HEK293 (cell line): ENCODE data around the gene SOX9.

Source experiments
- CTCF ChIA-PET: fragments of 350-600 bp; formaldehyde crosslinking; extraction: SDS; loops from one replicate; lab custom pipeline; 2021; ENCODE audit warnings: antibody characterized with exemption; lab: Yijun Ruan, JAX
- POLR2A ChIA-PET: fragments of 300-600 bp; formaldehyde crosslinking; extraction: SDS; loops from one replicate; lab custom pipeline; 2020; ENCODE audit warnings: antibody characterized with exemption, inconsistent platforms; lab: Yijun Ruan, JAX
- H3K27ac ChIP-seq: fragments of 200-500 bp; sonication (Bioruptor generic); 2 replicates; pipeline ENCODE4 v1.5.1; 2014; ENCODE audit warnings: low read depth, low read length, control low read depth, inconsistent platforms; ENCODE audit errors: extremely low read depth
- H3K36me3 ChIP-seq, 2 experiments: fragments of 200-500 bp in 1 of 2; sonication (Bioruptor generic) in 1 of 2; 1 replicate in 1 of 2; 2 replicates in 1 of 2; pipeline ENCODE4 v1.5.1; 2014 to 2017; ENCODE audit warnings: inconsistent platforms in 2 of 2, low read length in 2 of 2; ENCODE audit not compliant: control insufficient read depth in 2 of 2, insufficient read depth in 1 of 2
- H3K4me1 ChIP-seq: fragments of 200-500 bp; sonication (Bioruptor generic); 2 replicates; pipeline ENCODE4 v1.5.1; 2014; ENCODE audit warnings: mild to moderate bottlenecking, low read length, inconsistent platforms; ENCODE audit not compliant: control insufficient read depth, insufficient read depth
- H3K4me3 ChIP-seq: 2 replicates; pipeline ENCODE4 v1.5.1; 2011; ENCODE audit warnings: low read depth, mild to moderate bottlenecking, control low read depth, low read length, moderate library complexity
- H3K9me3 ChIP-seq: fragments of 200-500 bp; sonication (Bioruptor generic); 2 replicates; pipeline ENCODE4 v1.5.1; 2014; ENCODE audit warnings: low read depth, low read length, inconsistent platforms; ENCODE audit not compliant: control insufficient read depth, insufficient read depth
- EGR2 ChIP-seq: fragments of 450-650 bp; formaldehyde crosslinking; IDR thresholded peaks from 2 replicates; pipeline ENCODE4 v1.5.1; 2016; ENCODE audit warnings: low read depth, missing biosample characterization, missing genetic modification characterization
- SCRT2 ChIP-seq: fragments of 450-650 bp; formaldehyde crosslinking; IDR thresholded peaks from 2 replicates; pipeline ENCODE4 v1.5.1; 2016; ENCODE audit warnings: missing biosample characterization, missing genetic modification characterization
- TRIM28 ChIP-seq: IDR thresholded peaks from 2 replicates; pipeline ENCODE4 v1.6.1; 2011; ENCODE audit warnings: low read length, control low read depth, borderline replicate concordance
- YY1 ChIP-seq: fragments of 450-650 bp; formaldehyde crosslinking; IDR thresholded peaks from 2 replicates; pipeline ENCODE4 v1.5.1; 2018; ENCODE audit warnings: missing biosample characterization, missing genetic modification characterization
- ZBTB7A ChIP-seq: fragments of 450-650 bp; formaldehyde crosslinking; IDR thresholded peaks from 2 replicates; pipeline ENCODE4 v1.5.1; 2016; ENCODE audit warnings: low read depth, missing biosample characterization, missing genetic modification characterization
- ZEB2 ChIP-seq: fragments of 450-650 bp; formaldehyde crosslinking; IDR thresholded peaks from 2 replicates; pipeline ENCODE4 v1.5.1; 2016; ENCODE audit warnings: missing biosample characterization, missing genetic modification characterization
- ZFHX2 ChIP-seq: fragments of 450-650 bp; formaldehyde crosslinking; conservative IDR thresholded peaks from 2 replicates; pipeline ENCODE4 v1.5.1; 2016; ENCODE audit warnings: missing biosample characterization, missing genetic modification characterization
- ZFP41 ChIP-seq: fragments of 450-650 bp; formaldehyde crosslinking; IDR thresholded peaks from 2 replicates; pipeline ENCODE4 v1.5.1; 2016; ENCODE audit warnings: missing biosample characterization, missing genetic modification characterization, borderline replicate concordance
- ZNF311 ChIP-seq: fragments of 450-650 bp; formaldehyde crosslinking; IDR thresholded peaks from 2 replicates; pipeline ENCODE4 v1.5.1; 2017; ENCODE audit warnings: missing biosample characterization, missing genetic modification characterization, borderline replicate concordance
- ZNF530 ChIP-seq: fragments of 450-650 bp; formaldehyde crosslinking; IDR thresholded peaks from 2 replicates; pipeline ENCODE4 v1.5.1; 2016; ENCODE audit warnings: low read depth, missing biosample characterization, missing genetic modification characterization
- ZNF549 ChIP-seq: fragments of 450-650 bp; IDR thresholded peaks from 2 replicates; pipeline ENCODE4 v1.5.1; 2018; ENCODE audit warnings: missing biosample characterization, missing genetic modification characterization, mild to moderate bottlenecking, inconsistent platforms, moderate library complexity
- TF ChIP-seq, protein P1 (sequence below): fragments of 450-650 bp; formaldehyde crosslinking; IDR thresholded peaks from 2 replicates; pipeline ENCODE4 v1.5.1; 2017; ENCODE audit warnings: missing biosample characterization, mild to moderate bottlenecking, missing genetic modification characterization, moderate library complexity
- TF ChIP-seq, protein P2 (sequence below): fragments of 450-650 bp; formaldehyde crosslinking; IDR thresholded peaks from 2 replicates; pipeline ENCODE4 v1.5.1; 2016; ENCODE audit warnings: missing biosample characterization, missing genetic modification characterization
- TF ChIP-seq, protein P3 (sequence below): fragments of 450-650 bp; formaldehyde crosslinking; conservative IDR thresholded peaks from 2 replicates; pipeline ENCODE4 v1.5.1; 2016; ENCODE audit warnings: low read depth, missing biosample characterization, missing genetic modification characterization
- TF ChIP-seq, protein P4 (sequence below): fragments of 450-650 bp; formaldehyde crosslinking; IDR thresholded peaks from 2 replicates; pipeline ENCODE4 v1.5.1; 2017; ENCODE audit warnings: missing biosample characterization, missing genetic modification characterization

SOX9 gene

DNA sequence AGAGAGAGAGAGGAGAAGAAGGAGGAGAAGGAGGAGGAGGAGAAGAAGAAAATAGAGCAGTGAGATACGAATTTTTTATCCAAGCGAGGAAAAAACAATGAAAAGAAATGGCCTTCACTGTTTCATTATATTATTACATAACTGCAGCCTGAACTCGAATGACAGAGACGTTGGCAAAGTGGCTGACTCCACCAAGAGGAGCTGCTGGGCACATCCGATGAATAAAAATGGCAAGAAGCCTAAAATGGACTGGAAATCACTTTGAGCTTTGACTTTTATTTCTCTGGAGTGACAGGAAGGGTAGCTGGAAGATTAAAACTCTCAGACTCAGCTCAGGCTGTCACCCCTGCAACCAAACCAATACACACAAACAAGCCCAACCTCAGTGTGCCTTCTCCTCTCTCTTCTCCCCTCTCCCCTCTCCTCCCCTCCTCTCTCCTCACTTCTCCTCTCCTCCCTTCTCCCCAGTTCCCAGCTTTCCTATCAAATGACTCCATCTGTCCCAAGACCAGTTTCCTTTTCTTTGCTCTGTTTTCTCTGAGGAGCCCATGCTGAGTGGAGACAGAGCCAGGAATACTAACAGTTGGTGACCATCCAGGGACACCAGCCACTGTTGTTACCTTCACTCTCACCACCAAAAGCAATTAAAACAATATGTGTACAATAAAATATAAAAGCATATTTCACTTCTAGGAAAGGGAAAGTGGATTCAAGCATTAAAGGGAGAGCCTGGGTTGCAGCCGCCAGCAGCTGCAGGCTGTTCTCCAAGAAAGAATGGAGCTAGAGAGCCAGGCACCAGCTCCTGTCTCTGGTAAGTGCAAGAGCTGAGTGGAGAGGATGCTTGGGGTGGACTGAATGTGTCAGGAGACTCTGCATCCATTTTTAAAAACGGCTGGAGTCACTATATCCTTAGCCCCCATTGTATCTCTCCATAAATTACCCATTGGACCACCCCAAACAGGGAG is 51.2 kb downstream of the SOX9 start:
- H3K27ac ChIP-seq = no peak overlapping the region
- TF ChIP-seq, protein P1, sequence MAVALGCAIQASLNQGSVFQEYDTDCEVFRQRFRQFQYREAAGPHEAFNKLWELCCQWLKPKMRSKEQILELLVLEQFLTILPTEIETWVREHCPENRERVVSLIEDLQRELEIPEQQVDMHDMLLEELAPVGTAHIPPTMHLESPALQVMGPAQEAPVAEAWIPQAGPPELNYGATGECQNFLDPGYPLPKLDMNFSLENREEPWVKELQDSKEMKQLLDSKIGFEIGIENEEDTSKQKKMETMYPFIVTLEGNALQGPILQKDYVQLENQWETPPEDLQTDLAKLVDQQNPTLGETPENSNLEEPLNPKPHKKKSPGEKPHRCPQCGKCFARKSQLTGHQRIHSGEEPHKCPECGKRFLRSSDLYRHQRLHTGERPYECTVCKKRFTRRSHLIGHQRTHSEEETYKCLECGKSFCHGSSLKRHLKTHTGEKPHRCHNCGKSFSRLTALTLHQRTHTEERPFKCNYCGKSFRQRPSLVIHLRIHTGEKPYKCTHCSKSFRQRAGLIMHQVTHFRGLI = 0 out of 2 replicates have a peak, but pooled peaks have one; percentile 47
- TF ChIP-seq, protein P2, sequence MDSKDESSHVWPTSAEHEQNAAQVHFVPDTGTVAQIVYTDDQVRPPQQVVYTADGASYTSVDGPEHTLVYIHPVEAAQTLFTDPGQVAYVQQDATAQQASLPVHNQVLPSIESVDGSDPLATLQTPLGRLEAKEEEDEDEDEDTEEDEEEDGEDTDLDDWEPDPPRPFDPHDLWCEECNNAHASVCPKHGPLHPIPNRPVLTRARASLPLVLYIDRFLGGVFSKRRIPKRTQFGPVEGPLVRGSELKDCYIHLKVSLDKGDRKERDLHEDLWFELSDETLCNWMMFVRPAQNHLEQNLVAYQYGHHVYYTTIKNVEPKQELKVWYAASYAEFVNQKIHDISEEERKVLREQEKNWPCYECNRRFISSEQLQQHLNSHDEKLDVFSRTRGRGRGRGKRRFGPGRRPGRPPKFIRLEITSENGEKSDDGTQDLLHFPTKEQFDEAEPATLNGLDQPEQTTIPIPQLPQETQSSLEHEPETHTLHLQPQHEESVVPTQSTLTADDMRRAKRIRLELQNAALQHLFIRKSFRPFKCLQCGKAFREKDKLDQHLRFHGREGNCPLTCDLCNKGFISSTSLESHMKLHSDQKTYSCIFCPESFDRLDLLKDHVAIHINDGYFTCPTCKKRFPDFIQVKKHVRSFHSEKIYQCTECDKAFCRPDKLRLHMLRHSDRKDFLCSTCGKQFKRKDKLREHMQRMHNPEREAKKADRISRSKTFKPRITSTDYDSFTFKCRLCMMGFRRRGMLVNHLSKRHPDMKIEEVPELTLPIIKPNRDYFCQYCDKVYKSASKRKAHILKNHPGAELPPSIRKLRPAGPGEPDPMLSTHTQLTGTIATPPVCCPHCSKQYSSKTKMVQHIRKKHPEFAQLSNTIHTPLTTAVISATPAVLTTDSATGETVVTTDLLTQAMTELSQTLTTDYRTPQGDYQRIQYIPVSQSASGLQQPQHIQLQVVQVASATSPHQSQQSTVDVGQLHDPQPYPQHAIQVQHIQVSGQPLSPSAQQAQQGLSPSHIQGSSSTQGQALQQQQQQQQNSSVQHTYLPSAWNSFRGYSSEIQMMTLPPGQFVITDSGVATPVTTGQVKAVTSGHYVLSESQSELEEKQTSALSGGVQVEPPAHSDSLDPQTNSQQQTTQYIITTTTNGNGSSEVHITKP = no peak
- ChIA-PET CTCF (interaction anchor here (0.6 to 1.4 kb wide), 4 partner anchors 23 to 1205 kb away, joined by 3 to 4 read pairs (median 4); no protein-coding TSS in a partner anchor), POLR2A (no interaction called here)
- H3K36me3 ChIP-seq = no peaks in the 10 kb centered on the region
- H3K4me1 ChIP-seq = no peaks in the 10 kb centered on the region; the same call in 1 of the 2 replicates
- H3K4me3 ChIP-seq = no peak overlapping the region
- H3K9me3 ChIP-seq = no peaks in the 10 kb centered on the region

DNA sequence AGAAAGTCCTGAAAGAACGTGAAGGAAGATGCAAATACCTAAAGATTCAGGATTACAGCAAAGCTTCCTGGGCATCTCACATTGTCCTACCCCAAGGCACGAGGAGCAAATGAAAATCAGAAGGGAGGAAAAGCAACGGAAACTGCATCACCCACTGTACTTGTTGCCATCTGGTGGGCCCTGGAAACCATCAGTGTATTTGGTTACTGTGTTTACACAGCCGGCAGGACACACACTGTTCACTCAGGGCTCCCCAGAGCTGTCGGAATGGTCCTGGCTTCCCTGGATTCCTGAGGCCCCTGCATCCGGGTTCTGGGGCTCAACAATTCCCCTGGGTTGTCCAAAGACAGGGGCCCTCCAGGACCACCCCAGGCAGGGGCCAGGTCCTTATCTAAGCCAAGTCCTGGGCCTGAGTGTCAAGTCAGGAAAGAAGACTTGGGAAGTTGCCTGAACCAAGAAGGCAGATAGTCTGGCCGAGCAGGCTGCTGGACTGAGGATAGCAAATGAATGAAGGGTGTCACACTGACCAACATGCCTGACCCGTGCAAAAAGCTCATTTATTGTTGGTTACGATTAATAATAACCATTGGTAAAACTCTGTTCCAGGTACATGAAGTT is 52.8 kb downstream of the SOX9 start:
- CTCF ChIA-PET = no interaction called here
- POLR2A ChIA-PET = no interaction called here

DNA sequence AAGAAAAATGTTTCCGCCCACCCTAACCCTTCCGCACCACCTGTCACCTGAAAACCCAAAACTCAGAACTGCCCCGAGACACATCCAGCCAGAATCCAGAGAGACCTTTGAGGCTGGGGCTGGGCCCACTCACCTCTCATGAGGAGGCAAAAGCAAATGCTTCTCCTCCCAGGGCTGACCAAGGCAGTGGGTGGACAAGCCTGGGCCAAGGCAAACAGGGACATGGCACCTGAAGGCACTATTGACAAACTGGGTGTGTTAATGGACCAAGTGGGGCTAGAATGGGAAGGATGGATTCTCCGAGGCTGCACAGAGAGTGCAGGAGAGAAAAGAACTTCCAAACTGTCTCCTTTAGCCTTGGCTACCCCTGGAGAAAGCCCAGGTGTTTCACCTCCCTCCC is 54.4 kb downstream of the SOX9 start:
- ChIA-PET CTCF (no interaction called here), POLR2A (no interaction called here)
- Histone ChIP-seq H3K9me3 (no peaks in the 10 kb centered on the region), H3K36me3 (no peaks in the 10 kb centered on the region), H3K27ac (no peak overlapping the region), H3K4me1 (no peaks in the 10 kb centered on the region; the same call in 1 of the 2 replicates), H3K4me3 (no peak overlapping the region)
- no peak for TF ChIP-seq ZNF530 (tag by site-specific recombination)
- peak; percentile 57; the same call in 1 of the 2 replicates for TF ChIP-seq EGR2 (tag by site-specific recombination)
- TF ChIP-seq ZFHX2 (tag by site-specific recombination) = peak; percentile 41; the same call in 1 of the 2 replicates
- no peak for TF ChIP-seq ZFP41 (tag by site-specific recombination)
- TF ChIP-seq, protein P3, sequence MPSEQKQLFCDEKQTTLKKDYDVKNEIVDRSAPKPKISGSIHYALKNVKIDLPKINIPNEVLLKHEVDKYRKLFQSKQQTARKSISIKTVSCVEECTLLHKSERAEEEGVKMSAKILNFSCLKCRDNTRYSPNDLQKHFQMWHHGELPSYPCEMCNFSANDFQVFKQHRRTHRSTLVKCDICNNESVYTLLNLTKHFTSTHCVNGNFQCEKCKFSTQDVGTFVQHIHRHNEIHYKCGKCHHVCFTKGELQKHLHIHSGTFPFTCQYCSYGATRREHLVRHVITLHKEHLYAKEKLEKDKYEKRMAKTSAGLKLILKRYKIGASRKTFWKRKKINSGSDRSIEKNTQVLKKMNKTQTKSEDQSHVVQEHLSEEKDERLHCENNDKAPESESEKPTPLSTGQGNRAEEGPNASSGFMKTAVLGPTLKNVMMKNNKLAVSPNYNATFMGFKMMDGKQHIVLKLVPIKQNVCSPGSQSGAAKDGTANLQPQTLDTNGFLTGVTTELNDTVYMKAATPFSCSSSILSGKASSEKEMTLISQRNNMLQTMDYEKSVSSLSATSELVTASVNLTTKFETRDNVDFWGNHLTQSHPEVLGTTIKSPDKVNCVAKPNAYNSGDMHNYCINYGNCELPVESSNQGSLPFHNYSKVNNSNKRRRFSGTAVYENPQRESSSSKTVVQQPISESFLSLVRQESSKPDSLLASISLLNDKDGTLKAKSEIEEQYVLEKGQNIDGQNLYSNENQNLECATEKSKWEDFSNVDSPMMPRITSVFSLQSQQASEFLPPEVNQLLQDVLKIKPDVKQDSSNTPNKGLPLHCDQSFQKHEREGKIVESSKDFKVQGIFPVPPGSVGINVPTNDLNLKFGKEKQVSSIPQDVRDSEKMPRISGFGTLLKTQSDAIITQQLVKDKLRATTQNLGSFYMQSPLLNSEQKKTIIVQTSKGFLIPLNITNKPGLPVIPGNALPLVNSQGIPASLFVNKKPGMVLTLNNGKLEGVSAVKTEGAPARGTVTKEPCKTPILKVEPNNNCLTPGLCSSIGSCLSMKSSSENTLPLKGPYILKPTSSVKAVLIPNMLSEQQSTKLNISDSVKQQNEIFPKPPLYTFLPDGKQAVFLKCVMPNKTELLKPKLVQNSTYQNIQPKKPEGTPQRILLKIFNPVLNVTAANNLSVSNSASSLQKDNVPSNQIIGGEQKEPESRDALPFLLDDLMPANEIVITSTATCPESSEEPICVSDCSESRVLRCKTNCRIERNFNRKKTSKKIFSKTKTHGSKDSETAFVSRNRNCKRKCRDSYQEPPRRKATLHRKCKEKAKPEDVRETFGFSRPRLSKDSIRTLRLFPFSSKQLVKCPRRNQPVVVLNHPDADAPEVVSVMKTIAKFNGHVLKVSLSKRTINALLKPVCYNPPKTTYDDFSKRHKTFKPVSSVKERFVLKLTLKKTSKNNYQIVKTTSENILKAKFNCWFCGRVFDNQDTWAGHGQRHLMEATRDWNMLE (tag by site-specific recombination) = no peak
- no peak for TF ChIP-seq ZBTB7A (tag by site-specific recombination)
- no peak for TF ChIP-seq TRIM28
- TF ChIP-seq YY1 (tag by site-specific recombination) = no peak
- TF ChIP-seq ZEB2 (tag by site-specific recombination) = no peak
- no peak for TF ChIP-seq ZNF311

More for the DNA sequence above, 52.8 kb downstream of the SOX9 start:
- Histone ChIP-seq H3K4me3 (no peak overlapping the region), H3K27ac (no peak overlapping the region), H3K4me1 (no peaks in the 10 kb centered on the region; the same call in 1 of the 2 replicates), H3K9me3 (no peaks in the 10 kb centered on the region), H3K36me3 (no peaks in the 10 kb centered on the region)
- 0 out of 2 replicates have a peak, but pooled peaks have one; percentile 26 for TF ChIP-seq SCRT2 (tag by site-specific recombination)
- TF ChIP-seq, protein P4, sequence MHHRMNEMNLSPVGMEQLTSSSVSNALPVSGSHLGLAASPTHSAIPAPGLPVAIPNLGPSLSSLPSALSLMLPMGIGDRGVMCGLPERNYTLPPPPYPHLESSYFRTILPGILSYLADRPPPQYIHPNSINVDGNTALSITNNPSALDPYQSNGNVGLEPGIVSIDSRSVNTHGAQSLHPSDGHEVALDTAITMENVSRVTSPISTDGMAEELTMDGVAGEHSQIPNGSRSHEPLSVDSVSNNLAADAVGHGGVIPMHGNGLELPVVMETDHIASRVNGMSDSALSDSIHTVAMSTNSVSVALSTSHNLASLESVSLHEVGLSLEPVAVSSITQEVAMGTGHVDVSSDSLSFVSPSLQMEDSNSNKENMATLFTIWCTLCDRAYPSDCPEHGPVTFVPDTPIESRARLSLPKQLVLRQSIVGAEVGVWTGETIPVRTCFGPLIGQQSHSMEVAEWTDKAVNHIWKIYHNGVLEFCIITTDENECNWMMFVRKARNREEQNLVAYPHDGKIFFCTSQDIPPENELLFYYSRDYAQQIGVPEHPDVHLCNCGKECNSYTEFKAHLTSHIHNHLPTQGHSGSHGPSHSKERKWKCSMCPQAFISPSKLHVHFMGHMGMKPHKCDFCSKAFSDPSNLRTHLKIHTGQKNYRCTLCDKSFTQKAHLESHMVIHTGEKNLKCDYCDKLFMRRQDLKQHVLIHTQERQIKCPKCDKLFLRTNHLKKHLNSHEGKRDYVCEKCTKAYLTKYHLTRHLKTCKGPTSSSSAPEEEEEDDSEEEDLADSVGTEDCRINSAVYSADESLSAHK = peak; percentile 60; the same call in 1 of the 2 replicates
- no peak for TF ChIP-seq ZNF549
